GM10847 (cell line): ENCODE results near the gene NAA10.

Source experiments
- POLR2A ChIP-seq: IDR thresholded peaks from 2 replicates; pipeline ENCODE4 v1.6.1; 2011; ENCODE audit not compliant: insufficient read length; ENCODE audit errors: extremely low read depth

The NAA10 gene

GRCh38 chrX:153921070-153921469 lies 13.8 kb downstream of the NAA10 start:
- TF ChIP-seq POLR2A, result no peak

GRCh38 chrX:153920546-153920945 lies 14.3 kb downstream of the NAA10 start:
- no peak for TF ChIP-seq POLR2A

- TF ChIP-seq POLR2A, result no peak
Measured at GRCh38 chrX:153919281-153919680, 15.6 kb downstream of the NAA10 start.

- TF ChIP-seq POLR2A, result no peak
Measured at GRCh38 chrX:153917869-153918268, 17.0 kb downstream of the NAA10 start.

DNA sequence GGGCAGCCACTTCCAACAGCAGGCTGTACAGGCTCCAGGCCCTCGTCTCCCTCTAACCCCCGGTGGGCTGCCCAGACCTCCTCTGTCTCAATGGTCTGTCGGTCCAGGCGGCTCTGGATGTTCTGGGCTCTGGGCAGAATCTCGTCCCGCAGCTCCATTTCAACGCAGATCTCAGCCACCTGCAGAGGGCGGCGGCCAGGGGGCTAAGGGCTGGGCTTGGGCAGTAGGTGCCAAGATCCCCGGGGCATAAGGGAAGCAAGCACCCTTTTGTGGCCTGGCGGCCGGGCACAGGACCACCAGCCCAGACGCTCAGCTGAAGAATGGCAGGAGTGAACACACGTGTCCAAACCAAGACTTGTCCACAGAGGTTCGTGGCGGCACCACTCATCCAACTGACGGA lies 21.1 kb downstream of the NAA10 start:
- no peak for TF ChIP-seq POLR2A

DNA sequence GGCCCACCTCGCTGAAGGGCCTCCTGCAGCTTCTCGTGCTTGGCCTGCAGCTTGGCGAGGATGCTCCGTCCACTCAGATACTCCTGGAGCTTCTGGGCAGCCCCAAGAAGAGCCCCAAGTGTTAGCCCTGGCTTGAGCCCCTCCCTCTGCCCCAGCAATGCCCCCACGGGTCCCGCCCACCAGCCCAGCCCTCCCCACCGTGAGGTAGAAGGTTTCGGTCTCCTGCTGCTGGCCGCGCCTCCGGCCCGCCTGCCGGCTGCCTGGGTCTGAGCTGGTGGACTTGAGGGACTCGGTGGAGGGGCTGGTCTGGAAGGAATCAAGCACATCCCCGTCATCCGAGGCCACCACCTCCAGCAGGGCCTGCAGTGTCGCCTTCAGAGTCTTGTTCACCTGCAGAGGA lies 21.6 kb downstream of the NAA10 start:
- no peak for TF ChIP-seq POLR2A

GRCh38 chrX:153911798-153912197 lies 23.0 kb downstream of the NAA10 start:
- TF ChIP-seq POLR2A, result no peak

- TF ChIP-seq POLR2A, result no peak
Measured at GRCh38 chrX:153910446-153910845, 24.4 kb downstream of the NAA10 start.

- TF ChIP-seq POLR2A, result no peak
Measured at GRCh38 chrX:153909980-153910360, 24.9 kb downstream of the NAA10 start.

- no peak for TF ChIP-seq POLR2A
Measured at GRCh38 chrX:153909024-153909979, 25.5 kb downstream of the NAA10 start.

DNA sequence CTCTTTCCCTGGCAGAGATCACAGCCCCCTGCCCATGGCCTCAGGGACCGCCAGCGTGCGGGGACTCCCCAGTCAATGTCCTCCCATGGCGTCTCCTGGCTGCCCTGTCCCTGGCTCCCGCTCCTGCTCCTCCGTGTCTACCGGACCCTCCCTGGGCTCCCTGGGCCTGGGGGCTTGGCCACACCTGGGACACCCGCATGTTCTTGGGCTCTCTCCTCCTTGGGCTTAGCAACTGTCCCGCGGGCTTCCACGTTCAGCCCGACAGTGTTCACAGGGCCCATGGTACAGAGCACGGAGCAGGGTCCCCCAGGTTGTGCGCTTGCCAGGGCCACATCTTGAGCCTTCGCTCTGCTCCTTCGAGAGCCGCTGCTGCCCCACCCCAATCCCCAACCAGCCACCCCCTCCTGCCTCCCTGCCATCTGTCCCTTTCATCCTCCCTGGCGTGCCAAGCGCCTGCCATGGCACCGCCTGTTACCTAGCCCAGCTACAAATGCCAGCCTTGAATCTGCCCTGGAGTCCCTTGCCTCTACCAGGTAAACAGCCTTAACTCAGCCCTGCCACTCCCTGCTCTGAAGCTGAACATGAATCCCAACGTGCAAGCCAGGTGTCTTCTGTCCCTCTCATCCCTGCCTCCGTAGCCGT lies 26.5 kb downstream of the NAA10 start:
- TF ChIP-seq POLR2A, result no peak

DNA sequence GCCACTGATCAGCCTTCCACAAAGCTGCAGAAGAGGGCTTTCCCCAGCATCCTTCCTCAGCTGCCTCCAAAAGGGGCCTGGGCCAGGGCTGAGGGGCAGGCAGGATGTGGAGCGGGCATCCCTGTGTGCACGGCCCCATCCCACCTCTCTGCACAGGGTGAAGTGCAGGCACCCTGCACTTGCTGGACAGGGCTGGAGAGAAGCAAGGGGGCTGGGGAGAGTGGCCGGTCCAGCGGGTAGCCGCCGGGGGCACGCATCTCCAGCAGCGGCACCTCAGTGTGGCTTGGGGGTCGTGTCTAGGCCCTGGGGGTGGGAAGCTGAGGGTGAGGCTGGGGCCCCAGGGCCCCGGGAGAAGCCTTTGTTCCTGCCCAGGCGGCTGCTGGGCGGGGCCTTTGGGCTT lies 27.4 kb downstream of the NAA10 start:
- TF ChIP-seq POLR2A, result no peak

DNA sequence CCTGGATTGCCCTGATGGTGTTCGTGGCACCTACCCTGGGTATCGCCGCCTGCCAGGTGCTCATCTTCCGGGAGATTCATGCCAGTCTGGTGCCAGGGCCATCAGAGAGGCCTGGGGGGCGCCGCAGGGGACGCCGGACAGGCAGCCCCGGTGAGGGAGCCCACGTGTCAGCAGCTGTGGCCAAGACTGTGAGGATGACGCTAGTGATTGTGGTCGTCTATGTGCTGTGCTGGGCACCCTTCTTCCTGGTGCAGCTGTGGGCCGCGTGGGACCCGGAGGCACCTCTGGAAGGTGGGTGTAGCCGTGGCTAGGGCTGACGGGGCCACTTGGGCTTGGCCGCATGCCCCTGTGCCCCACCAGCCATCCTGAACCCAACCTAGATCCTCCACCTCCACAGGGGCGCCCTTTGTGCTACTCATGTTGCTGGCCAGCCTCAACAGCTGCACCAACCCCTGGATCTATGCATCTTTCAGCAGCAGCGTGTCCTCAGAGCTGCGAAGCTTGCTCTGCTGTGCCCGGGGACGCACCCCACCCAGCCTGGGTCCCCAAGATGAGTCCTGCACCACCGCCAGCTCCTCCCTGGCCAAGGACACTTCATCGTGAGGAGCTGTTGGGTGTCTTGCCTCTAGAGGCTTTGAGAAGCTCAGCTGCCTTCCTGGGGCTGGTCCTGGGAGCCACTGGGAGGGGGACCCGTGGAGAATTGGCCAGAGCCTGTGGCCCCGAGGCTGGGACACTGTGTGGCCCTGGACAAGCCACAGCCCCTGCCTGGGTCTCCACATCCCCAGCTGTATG lies 28.5 kb downstream of the NAA10 start:
- no peak for TF ChIP-seq POLR2A

GRCh38 chrX:153905481-153906095 lies 29.2 kb downstream of the NAA10 start:
- no peak for TF ChIP-seq POLR2A
